ENCODE results near the gene CCDC85C.

GRCh38 chr14:99619835-99620834 lies 16.1 kb upstream of the CCDC85C start:
- TF ChIP-seq CTCF (IDR thresholded peaks at IDR 0.05) (no peak), ZFX (IDR thresholded peaks at IDR 0.05; ENCODE audit: borderline replicate concordance) (no peak)
